Measurements from ENCODE around the gene THSD7B. TPM values are rescaled to one million over a fixed set of nuclear protein-coding genes. Genes with fewer than 3 reads are reported as not detected.
"Not testable (repeated sequence)": the region's sequence is repeated elsewhere in the genome, so short reads cannot be mapped to it uniquely, and the experiment has no call there.

The THSD7B gene
- total RNA-seq, 1 donor from 2014 or later: 0.22 TPM

GRCh38 chr2:136741471-136741870, 23.9 kb upstream of the THSD7B start:
- no peak for TF ChIP-seq CTCF (IDR thresholded peaks at IDR 0.05; ENCODE audit: unreplicated experiment)
- Mint-ChIP-seq H3K9me3 (no peaks in the 10 kb centered on the region), H3K27ac (no peak overlapping the region)

GRCh38 chr2:136750065-136750464, 15.3 kb upstream of the THSD7B start:
- H3K27ac Mint-ChIP-seq: no peak overlapping the region

More at GRCh38 chr2:136741471-136741870, 23.9 kb upstream of the THSD7B start:
- Mint-ChIP-seq H3K36me3 (no peaks in the 10 kb centered on the region), H3K4me1 (no peaks in the 10 kb centered on the region), H3K4me3 (no peak overlapping the region), H3K27me3 (ENCODE audit: low read depth) (peaks cover 51% of the 10 kb centered on the region)
- no peak for DNase-seq (ENCODE audit: low spot score in 2 of 2, unreplicated experiment in 2 of 2)

GRCh38 chr2:136751406-136751805, 13.9 kb upstream of the THSD7B start:
- H3K4me1 Mint-ChIP-seq: no peaks in the 10 kb centered on the region
- TF ChIP-seq CTCF (IDR thresholded peaks at IDR 0.05; ENCODE audit: unreplicated experiment): no peak
- no peaks in the 10 kb centered on the region for H3K9me3 Mint-ChIP-seq
- no peak for DNase-seq (ENCODE audit: low spot score in 2 of 2, unreplicated experiment in 2 of 2)
- no peak overlapping the region for H3K27ac Mint-ChIP-seq
- peaks cover 36% of the 10 kb centered on the region for H3K27me3 Mint-ChIP-seq (ENCODE audit: low read depth)
- H3K36me3 Mint-ChIP-seq: no peaks in the 10 kb centered on the region
- H3K4me3 Mint-ChIP-seq: no peak overlapping the region

More at GRCh38 chr2:136750065-136750464, 15.3 kb upstream of the THSD7B start:
- Mint-ChIP-seq H3K36me3 (no peaks in the 10 kb centered on the region), H3K9me3 (no peaks in the 10 kb centered on the region), H3K4me3 (no peak overlapping the region), H3K4me1 (no peaks in the 10 kb centered on the region), H3K27me3 (ENCODE audit: low read depth) (peaks cover 34% of the 10 kb centered on the region)
- DNase-seq (ENCODE audit: low spot score in 2 of 2, unreplicated experiment in 2 of 2): no peak
- TF ChIP-seq CTCF (IDR thresholded peaks at IDR 0.05; ENCODE audit: unreplicated experiment): no peak

GRCh38 chr2:136758504-136758903, 6.8 kb upstream of the THSD7B start:
- not testable (repeated sequence) for DNase-seq (ENCODE audit: low spot score in 2 of 2, unreplicated experiment in 2 of 2); H3K4me3 Mint-ChIP-seq; H3K27ac Mint-ChIP-seq; H3K36me3 Mint-ChIP-seq; H3K4me1 Mint-ChIP-seq; H3K9me3 Mint-ChIP-seq
- peaks cover 62% of the 10 kb centered on the region for H3K27me3 Mint-ChIP-seq (ENCODE audit: low read depth)

GRCh38 chr2:136764452-136765255, 691 bp upstream of the THSD7B start:
- peaks cover 94% of the 10 kb centered on the region for H3K27me3 Mint-ChIP-seq (ENCODE audit: low read depth)
- TF ChIP-seq CTCF (IDR thresholded peaks at IDR 0.05; ENCODE audit: unreplicated experiment): no peak
- peaks cover 10% of the 10 kb centered on the region for H3K4me1 Mint-ChIP-seq
- H3K9me3 Mint-ChIP-seq: no peaks in the 10 kb centered on the region
- H3K36me3 Mint-ChIP-seq: no peaks in the 10 kb centered on the region
- peak in 1 of 2 experiments; percentile 40 for DNase-seq (ENCODE audit: low spot score in 2 of 2, unreplicated experiment in 2 of 2)
- H3K27ac Mint-ChIP-seq: no peak overlapping the region
- peak overlapping the region; percentile 69 for H3K4me3 Mint-ChIP-seq

GRCh38 chr2:136766073-136766404, 694 bp downstream of the THSD7B start:
- H3K4me1 Mint-ChIP-seq: peaks cover 10% of the 10 kb centered on the region
- peak overlapping the region; percentile 58 for H3K4me3 Mint-ChIP-seq
- H3K36me3 Mint-ChIP-seq: no peaks in the 10 kb centered on the region
- H3K27me3 Mint-ChIP-seq (ENCODE audit: low read depth): peaks cover 95% of the 10 kb centered on the region
- no peak overlapping the region for H3K27ac Mint-ChIP-seq
- no peak for DNase-seq (ENCODE audit: low spot score in 2 of 2, unreplicated experiment in 2 of 2)
- TF ChIP-seq CTCF (IDR thresholded peaks at IDR 0.05; ENCODE audit: unreplicated experiment): no peak
- H3K9me3 Mint-ChIP-seq: no peaks in the 10 kb centered on the region

Measured in mesothelial cell of epicardium (in vitro differentiated cells).